Activated T-cell treated with anti-CD3 and anti-CD28 coated beads, Interleukin-2, amount 50 U/mL, for 72 hours (primary cell): ENCODE data around the gene XKRX. TPM values are rescaled to one million over a fixed set of nuclear protein-coding genes. Genes with fewer than 3 reads are reported as not detected.

Experiments
- ATAC-seq, 2 donors: fragments of 150-1000 bp; cut with Tn5 transposase; replicated peaks in 1 of 2; 2 replicates each; pipeline ENCODE4 v1.10.0; 2021; ENCODE audit warnings: moderate library complexity in 2 of 2, mild to moderate bottlenecking in 1 of 2
- DNase-seq, 2 donors: peaks; one replicate each; pipeline ENCODE4 v3.0.0; 2021 to 2022; ENCODE audit warnings: mixed read lengths in 1 of 2
- H3K27ac Mint-ChIP-seq: one replicate; pipeline ENCODE4 v1.8.0; 2022; ENCODE audit warnings: mild to moderate bottlenecking, moderate library complexity, mixed read lengths
- H3K27me3 Mint-ChIP-seq: one replicate; pipeline ENCODE4 v1.8.0; 2022; ENCODE audit warnings: low read depth, mixed read lengths
- H3K36me3 Mint-ChIP-seq, 2 donors: one replicate each; pipeline ENCODE4 v1.8.0; 2022; ENCODE audit warnings: mixed read lengths in 2 of 2, mild to moderate bottlenecking in 1 of 2; ENCODE audit not compliant: insufficient read depth in 2 of 2
- H3K4me1 Mint-ChIP-seq: one replicate; pipeline ENCODE4 v1.8.0; 2022; ENCODE audit warnings: low read depth, mixed read lengths
- H3K4me3 Mint-ChIP-seq, 2 donors: one replicate each; pipeline ENCODE4 v1.8.0; 2022; ENCODE audit warnings: mild to moderate bottlenecking in 2 of 2, mixed read lengths in 2 of 2, moderate library complexity in 2 of 2
- H3K9me3 Mint-ChIP-seq, 2 donors: one replicate each; pipeline ENCODE4 v1.8.0; 2022; ENCODE audit warnings: mixed read lengths in 2 of 2
- total RNA-seq, 2 donors: library from RNA; stranded (reverse); gene quantifications; one replicate each; pipeline ENCODE4 v1.2.3, GENCODE V29; 2022

Gene XKRX
- 1 to 10 TPM; 1.8 to 2.3 TPM for total RNA-seq

DNA sequence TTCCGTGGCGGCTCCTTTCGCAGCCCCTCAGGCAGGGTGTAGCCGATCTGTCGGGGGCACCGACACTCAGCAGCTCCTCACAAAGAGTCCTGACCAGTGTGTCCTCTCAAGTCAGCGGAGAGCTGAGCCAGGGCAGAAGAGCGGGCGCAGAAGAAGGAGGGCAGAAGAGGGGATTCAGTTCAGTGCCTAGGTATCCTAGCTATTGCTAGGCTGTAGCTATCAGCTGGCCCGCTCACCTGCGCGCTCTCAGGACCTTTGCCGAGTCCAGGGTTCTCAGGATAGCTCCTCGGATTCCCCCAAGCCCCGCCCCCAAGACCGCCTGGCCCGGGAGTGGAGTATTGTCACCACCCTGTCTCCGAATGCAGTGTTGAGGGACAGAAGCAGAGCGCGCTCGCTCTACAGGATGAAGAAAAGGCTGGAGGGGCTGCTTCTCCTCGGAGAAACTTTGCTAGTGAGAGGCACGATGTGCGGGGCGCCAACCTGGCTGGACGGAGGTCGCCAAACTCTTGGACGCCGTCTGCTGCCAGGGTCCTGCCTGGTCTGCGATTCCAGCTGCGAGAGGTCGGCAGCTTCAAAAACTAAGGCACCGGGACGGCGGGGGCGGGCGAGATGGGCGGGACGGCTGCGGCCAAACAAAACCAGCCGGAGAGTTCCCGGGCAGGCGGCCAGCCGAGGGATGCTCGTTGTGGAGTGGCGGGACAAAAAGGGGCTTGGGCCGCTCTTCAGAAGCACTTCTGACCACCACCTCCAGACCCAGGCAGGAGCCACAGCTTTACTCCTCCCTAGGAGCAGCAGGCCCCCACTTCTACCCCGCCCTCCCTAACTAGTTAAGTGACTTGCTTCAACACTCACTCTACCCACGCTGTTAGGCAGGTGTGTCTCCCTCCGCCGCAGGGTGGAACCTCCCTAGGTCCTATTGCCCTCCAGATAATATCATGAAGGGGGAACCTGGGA, at the start of gene XKRX:
Gene XKRX (minus strand): TSS at position 258 of the 954 bp plus-strand sequence. CDS start 613 bp downstream, outside the sequence.
- ATAC-seq (peak; percentile 74), DNase-seq (peak; percentile 51 to 54)
- Mint-ChIP-seq H3K36me3 (peaks cover 6 to 11% of the 10 kb centered on the region in 2 donors), H3K4me3 (peak within 1 kb of the TSS; percentile 83 to 88), H3K27me3 (peaks cover 26% of the 10 kb centered on the region), H3K4me1 (peaks cover 23% of the 10 kb centered on the region), H3K9me3 (peaks cover 6 to 8% of the 10 kb centered on the region in 2 donors), H3K27ac (peak within 1 kb of the TSS; percentile 50)

DNA sequence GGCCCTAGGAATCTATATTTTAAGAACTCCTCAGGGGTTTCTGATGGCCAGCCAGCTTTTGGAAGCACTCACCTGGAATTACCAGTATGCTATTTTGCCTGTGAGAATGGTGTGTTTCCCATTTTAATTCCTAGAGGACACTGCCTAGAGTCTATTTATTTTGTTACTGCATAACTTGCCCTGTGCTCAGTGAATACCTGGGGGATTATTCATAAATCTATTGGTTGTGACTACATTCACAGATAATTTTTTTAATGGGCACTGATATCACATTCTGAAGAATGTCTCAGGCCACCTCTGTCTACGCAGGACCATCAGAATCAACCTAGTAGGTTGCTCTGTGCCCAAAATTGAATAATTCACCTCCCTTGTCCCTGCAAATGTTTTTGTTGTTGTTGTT, 47.5 kb upstream of the XKRX start:
- DNase-seq (no peak), ATAC-seq (no peak)
- Mint-ChIP-seq H3K4me3 (no peak overlapping the region), H3K4me1 (no peaks in the 10 kb centered on the region), H3K9me3 (no peaks in the 10 kb centered on the region), H3K27ac (no peak overlapping the region), H3K27me3 (no peaks in the 10 kb centered on the region), H3K36me3 (no peaks in the 10 kb centered on the region)

- no peaks in the 10 kb centered on the region for H3K9me3 Mint-ChIP-seq
- H3K4me3 Mint-ChIP-seq, result no peak overlapping the region
- no peaks in the 10 kb centered on the region for H3K27me3 Mint-ChIP-seq
- ATAC-seq, result no peak
- H3K36me3 Mint-ChIP-seq, result no peaks in the 10 kb centered on the region
- no peaks in the 10 kb centered on the region for H3K4me1 Mint-ChIP-seq
- no peak for DNase-seq
- no peak overlapping the region for H3K27ac Mint-ChIP-seq
Measured at GRCh38 chrX:100975212-100975611, 46.5 kb upstream of the XKRX start.

- no peaks in the 10 kb centered on the region for H3K36me3 Mint-ChIP-seq
- no peak for ATAC-seq
- H3K4me3 Mint-ChIP-seq, result no peak overlapping the region
- no peaks in the 10 kb centered on the region for H3K27me3 Mint-ChIP-seq
- H3K4me1 Mint-ChIP-seq, result no peaks in the 10 kb centered on the region
- DNase-seq, result no peak
- H3K9me3 Mint-ChIP-seq, result no peaks in the 10 kb centered on the region
- no peak overlapping the region for H3K27ac Mint-ChIP-seq
Measured at GRCh38 chrX:100973411-100973810, 44.7 kb upstream of the XKRX start.

DNA sequence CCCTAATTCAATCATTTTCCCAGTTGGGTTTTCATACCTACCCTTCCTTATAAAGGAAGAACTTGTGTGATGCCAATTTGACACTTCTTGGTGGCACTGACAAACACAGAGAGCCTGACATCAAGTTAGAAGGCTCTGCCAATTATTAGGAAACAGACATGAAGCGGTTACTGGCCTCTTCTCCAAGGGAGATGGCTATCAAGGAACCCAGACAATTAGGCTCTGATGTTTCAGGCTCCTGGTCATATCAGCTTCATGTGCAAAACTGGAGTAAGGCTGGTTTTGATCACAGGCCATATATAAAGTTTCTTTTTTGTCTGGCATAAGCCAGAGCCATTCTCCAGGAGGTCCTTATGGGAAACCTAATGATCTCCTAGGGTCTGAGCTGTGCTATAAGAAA, 41.2 kb upstream of the XKRX start:
- Mint-ChIP-seq H3K4me3 (no peak overlapping the region), H3K36me3 (no peaks in the 10 kb centered on the region), H3K27me3 (no peaks in the 10 kb centered on the region), H3K27ac (no peak overlapping the region), H3K9me3 (no peaks in the 10 kb centered on the region), H3K4me1 (no peaks in the 10 kb centered on the region)
- ATAC-seq, result no peak
- DNase-seq, result no peak

DNA sequence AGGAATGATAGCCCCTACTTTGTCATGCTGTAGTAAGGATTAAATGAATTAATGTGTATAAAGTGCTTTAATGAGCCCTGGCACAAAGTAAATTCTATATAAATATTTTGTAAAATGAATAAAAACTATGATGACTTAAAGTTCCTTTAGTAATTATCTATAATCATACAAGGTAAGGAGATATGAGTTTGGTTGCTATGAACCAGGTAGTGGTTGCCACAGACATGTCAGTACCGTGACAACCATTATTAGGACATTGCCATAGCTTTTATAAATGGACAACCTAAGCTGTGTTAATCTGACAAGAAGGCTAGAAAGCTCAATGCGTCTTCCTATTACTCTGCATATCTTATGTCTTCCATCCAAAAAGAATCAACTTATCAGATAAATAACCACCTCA, 40.7 kb upstream of the XKRX start, which contains the start of gene ARL13A:
Gene ARL13A (plus strand): TSS at position 301 of the 400 bp plus-strand sequence. CDS start 3,982 bp downstream, outside the sequence.
- ATAC-seq (no peak), DNase-seq (no peak)
- H3K27me3 Mint-ChIP-seq, result no peaks in the 10 kb centered on the region
- no peaks in the 10 kb centered on the region for H3K36me3 Mint-ChIP-seq
- no peak within 1 kb of the TSS for H3K4me3 Mint-ChIP-seq
- no peaks in the 10 kb centered on the region for H3K9me3 Mint-ChIP-seq
- no peaks in the 10 kb centered on the region for H3K4me1 Mint-ChIP-seq
- H3K27ac Mint-ChIP-seq, result no peak within 1 kb of the TSS

GRCh38 chrX:100964362-100964761, 35.6 kb upstream of the XKRX start:
- no peaks in the 10 kb centered on the region for H3K36me3 Mint-ChIP-seq

GRCh38 chrX:100962811-100963210, 34.1 kb upstream of the XKRX start:
- Mint-ChIP-seq H3K4me1 (no peaks in the 10 kb centered on the region), H3K9me3 (no peaks in the 10 kb centered on the region)
- no peak for DNase-seq

More at GRCh38 chrX:100964362-100964761, 35.6 kb upstream of the XKRX start:
- no peak overlapping the region for H3K27ac Mint-ChIP-seq
- no peak overlapping the region for H3K4me3 Mint-ChIP-seq
- H3K27me3 Mint-ChIP-seq, result no peaks in the 10 kb centered on the region
- no peaks in the 10 kb centered on the region for H3K9me3 Mint-ChIP-seq
- DNase-seq (no peak), ATAC-seq (no peak)
- no peaks in the 10 kb centered on the region for H3K4me1 Mint-ChIP-seq

GRCh38 chrX:100948557-100948956, 19.8 kb upstream of the XKRX start:
- DNase-seq (no peak), ATAC-seq (no peak)
- no peak overlapping the region for H3K27ac Mint-ChIP-seq
- H3K27me3 Mint-ChIP-seq, result no peaks in the 10 kb centered on the region
- no peaks in the 10 kb centered on the region for H3K9me3 Mint-ChIP-seq
- no peaks in the 10 kb centered on the region for H3K4me1 Mint-ChIP-seq
- no peak overlapping the region for H3K4me3 Mint-ChIP-seq
- peaks cover 0 to 1% of the 10 kb centered on the region in 2 donors for H3K36me3 Mint-ChIP-seq

More at GRCh38 chrX:100962811-100963210, 34.1 kb upstream of the XKRX start:
- ATAC-seq, result no peak
- no peaks in the 10 kb centered on the region for H3K36me3 Mint-ChIP-seq
- H3K27ac Mint-ChIP-seq, result no peak overlapping the region
- H3K4me3 Mint-ChIP-seq, result no peak overlapping the region
- H3K27me3 Mint-ChIP-seq, result no peaks in the 10 kb centered on the region

GRCh38 chrX:100946299-100946927, 17.7 kb upstream of the XKRX start:
- H3K27ac Mint-ChIP-seq, result no peak overlapping the region
- no peaks in the 10 kb centered on the region for H3K36me3 Mint-ChIP-seq
- H3K4me3 Mint-ChIP-seq, result no peak overlapping the region
- ATAC-seq (no peak), DNase-seq (no peak)
- no peaks in the 10 kb centered on the region for H3K27me3 Mint-ChIP-seq
- H3K4me1 Mint-ChIP-seq, result no peaks in the 10 kb centered on the region
- H3K9me3 Mint-ChIP-seq, result no peaks in the 10 kb centered on the region

DNA sequence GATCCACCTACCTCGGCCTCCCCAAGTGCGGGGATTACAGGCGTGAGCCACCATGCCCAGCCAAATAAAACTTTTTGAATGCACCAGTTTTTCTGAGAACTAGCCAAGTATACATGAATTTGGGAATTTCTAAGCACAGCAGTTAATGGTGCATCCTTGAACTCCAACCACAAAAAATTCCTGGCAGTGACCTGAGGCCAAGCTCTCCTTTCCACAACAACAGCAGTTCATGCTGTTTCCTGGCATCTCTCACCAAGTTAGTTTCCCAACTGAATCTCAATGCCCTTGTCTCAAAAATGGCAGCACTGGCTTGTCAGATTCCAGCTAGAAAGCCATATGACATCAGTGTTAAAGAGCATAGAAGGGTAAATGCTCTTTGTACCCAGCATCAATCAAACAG, 15.9 kb upstream of the XKRX start:
- Mint-ChIP-seq H3K27me3 (no peaks in the 10 kb centered on the region), H3K36me3 (no peaks in the 10 kb centered on the region), H3K27ac (no peak overlapping the region), H3K4me1 (peaks cover under 1% of the 10 kb centered on the region), H3K4me3 (no peak overlapping the region), H3K9me3 (no peaks in the 10 kb centered on the region)
- ATAC-seq (no peak), DNase-seq (no peak)

DNA sequence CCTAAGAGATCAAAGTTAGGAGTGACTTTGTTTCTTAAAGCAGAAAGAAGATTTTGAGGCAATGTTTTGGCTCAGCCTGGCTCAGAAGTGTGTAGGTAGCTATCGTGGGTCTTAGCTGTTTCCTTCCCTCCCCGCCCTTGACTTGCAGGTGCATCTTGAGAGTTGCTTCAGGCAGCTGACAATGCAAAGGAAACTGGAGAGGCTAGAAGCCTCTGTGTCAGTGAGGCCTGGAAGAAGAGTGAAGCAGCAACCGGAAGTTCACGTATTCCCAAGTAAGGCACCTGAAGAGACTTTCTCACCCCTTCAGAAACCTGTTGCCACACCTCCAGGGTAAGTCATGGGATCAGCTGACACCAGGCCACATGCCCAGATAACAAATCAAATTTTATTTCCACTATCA, 10.6 kb upstream of the XKRX start:
- ATAC-seq (no peak), DNase-seq (no peak)
- no peaks in the 10 kb centered on the region for H3K36me3 Mint-ChIP-seq
- H3K9me3 Mint-ChIP-seq, result no peaks in the 10 kb centered on the region
- peaks cover 4% of the 10 kb centered on the region for H3K27me3 Mint-ChIP-seq
- no peak overlapping the region for H3K4me3 Mint-ChIP-seq
- H3K4me1 Mint-ChIP-seq, result peaks cover 9% of the 10 kb centered on the region
- H3K27ac Mint-ChIP-seq, result peak overlapping the region; percentile 40

- Mint-ChIP-seq H3K4me3 (no peak overlapping the region), H3K27me3 (peaks cover 29% of the 10 kb centered on the region), H3K9me3 (peaks cover 6 to 8% of the 10 kb centered on the region in 2 donors), H3K36me3 (peaks cover 6 to 11% of the 10 kb centered on the region in 2 donors), H3K4me1 (peaks cover 24% of the 10 kb centered on the region), H3K27ac (no peak overlapping the region)
- no peak for ATAC-seq
- no peak for DNase-seq
Measured at GRCh38 chrX:100935767-100936166, 7.0 kb upstream of the XKRX start.
